ENCODE measurements around the gene FSD2.

- TF ChIP-seq CTCF (IDR thresholded peaks at IDR 0.05; ENCODE audit: low read depth, low read length) (no peak), EZH2phosphoT487 (IDR thresholded peaks at IDR 0.05; ENCODE audit: low read depth) (no peak)
Observed at GRCh38 chr15:82767163-82767829, 38.6 kb downstream of the FSD2 start.
